ENCODE data around the gene NUDT16. TPM values are rescaled to one million over a fixed set of nuclear protein-coding genes. Genes with fewer than 3 reads are reported as not detected.

Gene NUDT16
- total and polyA plus RNA-seq, 2 donors (not counting 3 experiments of a cell fraction or from before 2014, with no cell fraction given) = 13.2 to 28.5 TPM

GRCh38 chr3:131427226-131427625 is 45.7 kb downstream of the NUDT16 start:
- intact Hi-C loops (cut with micrococcal nuclease) = no loop called here
- H2AFZ ChIP-seq (ENCODE audit: low read depth, low read length) = no peak overlapping the region
- BruUV-seq (replicated peaks) = no TSS peak

More at GRCh38 chr3:131427226-131427625, 45.7 kb downstream of the NUDT16 start:
- FAIRE-seq (no peak), DNase-seq (ENCODE audit: low read depth, low spot score) (no peak)
- no peak for TF ChIP-seq GATA2 (IDR thresholded peaks at IDR 0.05; ENCODE audit: insufficient read depth, insufficient read length, low read depth, low read length)
- TF ChIP-seq JUN (IDR thresholded peaks at IDR 0.05; ENCODE audit: borderline replicate concordance, insufficient read depth, insufficient read length, low read depth) = no peak
- TF ChIP-seq MYC (IDR thresholded peaks at IDR 0.05; ENCODE audit: low read depth, low read length) = no peak
- no peak for TF ChIP-seq MAX (IDR thresholded peaks at IDR 0.05; ENCODE audit: insufficient read depth, insufficient read length)
- no peak for TF ChIP-seq POLR2A (IDR thresholded peaks at IDR 0.05; ENCODE audit: low read depth, low read length)
- no peak for TF ChIP-seq POLR2AphosphoS5 (IDR thresholded peaks at IDR 0.05; ENCODE audit: insufficient read depth, low read depth, low read length)
- no peak for TF ChIP-seq EZH2 (IDR thresholded peaks at IDR 0.05; ENCODE audit: borderline replicate concordance, low read depth, low read length, severe bottlenecking)
- no peak for TF ChIP-seq FOS (IDR thresholded peaks at IDR 0.05; ENCODE audit: borderline replicate concordance, insufficient read depth, low read length)
- TF ChIP-seq CTCF (IDR thresholded peaks at IDR 0.05; ENCODE audit: extremely low read depth in 1 of 2, insufficient read depth in 1 of 2, low read depth in 1 of 2, low read length in 2 of 2) = no peak
- POLR2A ChIA-PET = no interaction called here
- no peaks in the 10 kb centered on the region for H3K4me1 ChIP-seq (ENCODE audit: control insufficient read depth, extremely low read depth, insufficient read depth, low read length)
- H3K9me1 ChIP-seq (replicated peaks; ENCODE audit: control insufficient read depth, extremely low read depth, insufficient read depth, low read length) = no peaks in the 10 kb centered on the region
- H3K27me3 ChIP-seq (ENCODE audit: control insufficient read depth in 2 of 2, insufficient read depth in 2 of 2, low read length in 2 of 2) = peaks cover 2 to 6% of the 10 kb centered on the region in 2 experiments
- H4K20me1 ChIP-seq (replicated peaks; ENCODE audit: control insufficient read depth, extremely low read depth, insufficient read depth, low read length) = no peaks in the 10 kb centered on the region
- H3K79me2 ChIP-seq (ENCODE audit: control insufficient read depth, insufficient read depth, low read length) = no peaks in the 10 kb centered on the region
- dilution Hi-C loops (cut with MboI; ENCODE audit: extremely low pct_ligation_motif_present, low sequenced_read_pairs) = no loop called here
- H3K4me2 ChIP-seq (ENCODE audit: insufficient read depth, low read length) = no peak overlapping the region
- H3K4me3 ChIP-seq (replicated peaks in 1 of 3; ENCODE audit: insufficient read depth in 1 of 3, low read depth in 1 of 3, low read length in 3 of 3) = no peak overlapping the region
- no peak overlapping the region for H3K27ac ChIP-seq (ENCODE audit: insufficient read depth, low read depth, low read length)
- CTCF ChIA-PET = interaction anchor here (1.7 kb wide), 1 partner anchor 9 kb away, joined by 6 read pairs; no protein-coding TSS in a partner anchor
- no peak overlapping the region for H3K9ac ChIP-seq (replicated peaks; ENCODE audit: extremely low read depth, insufficient read depth, low read length)
- H3K9me3 ChIP-seq (replicated peaks; ENCODE audit: control insufficient read depth, insufficient read depth, low read length) = no peaks in the 10 kb centered on the region
- H3K36me3 ChIP-seq (ENCODE audit: control insufficient read depth in 2 of 2, extremely low read depth in 1 of 2, insufficient read depth in 2 of 2, low read length in 2 of 2) = no peaks in the 10 kb centered on the region
